ENCODE results near the gene RPS16. TPM values are rescaled to one million over a fixed set of nuclear protein-coding genes. Genes with fewer than 3 reads are reported as not detected.

Gene RPS16
- total and polyA plus RNA-seq, 9 of the 15 experiments (the other 6 are each of a cell fraction or from before 2014, with no cell fraction given): 82.6 to 3,671 (median 2,204) TPM

DNA sequence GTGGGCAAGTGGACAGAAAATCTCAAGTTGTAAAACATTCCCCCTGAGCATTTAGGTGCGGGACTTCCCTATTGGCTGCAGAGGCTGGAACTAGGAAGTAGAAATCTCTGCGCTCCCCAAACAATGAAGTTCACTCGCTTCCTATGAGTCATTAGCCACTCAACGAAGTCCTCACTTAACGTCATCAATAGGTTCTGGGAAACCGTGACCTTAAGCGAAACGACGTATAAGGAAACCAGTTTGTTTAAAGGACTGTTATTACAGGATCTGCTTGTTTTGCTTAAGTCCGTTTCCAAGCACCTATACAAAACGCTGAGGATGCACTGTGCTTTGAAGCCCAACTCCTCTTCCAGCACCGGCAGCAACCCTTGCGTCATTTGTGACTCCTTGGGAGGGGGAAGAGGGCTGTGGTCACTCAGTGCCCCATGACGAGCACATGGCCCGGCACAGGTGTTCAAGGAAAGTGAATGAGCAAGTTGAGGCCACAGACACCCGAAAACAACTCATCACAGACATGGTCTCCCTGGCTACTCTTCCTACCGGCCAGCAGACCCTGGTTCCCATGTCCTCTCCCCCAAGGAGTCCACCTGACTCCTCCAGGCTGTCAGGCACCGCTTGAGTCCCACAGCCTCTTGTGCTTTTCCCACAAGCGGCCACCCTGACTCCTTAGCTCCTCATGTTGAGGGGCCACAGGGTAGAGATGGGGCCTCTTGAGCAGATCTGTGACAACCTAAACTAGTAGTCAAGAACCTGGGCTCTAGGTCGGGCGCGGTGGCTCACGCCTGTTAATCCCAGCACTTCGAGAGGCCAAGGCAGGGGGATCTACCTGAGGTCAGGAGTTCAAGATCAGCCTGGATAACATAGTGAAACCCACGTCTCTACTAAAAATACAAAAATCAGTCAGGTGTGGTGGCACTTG, 4.8 kb downstream of the RPS16 start (continued):
- peak; percentile 79; the same call in 1 of the 2 replicates for TF ChIP-seq BACH1 (tag; IDR thresholded peaks at IDR 0.05)
- peak; percentile 58; the same call in 1 of the 2 replicates for TF ChIP-seq SPI1 (IDR thresholded peaks at IDR 0.05; ENCODE audit: borderline replicate concordance, low read depth, low read length)
- TF ChIP-seq EP400 (IDR thresholded peaks at IDR 0.05): peak; percentile 90
- TF ChIP-seq ZNF175 (CRISPR knock-in tag; IDR thresholded peaks at IDR 0.05; ENCODE audit: low read depth): peak; percentile 54; the same call in 1 of the 2 replicates
- TF ChIP-seq, protein P1, sequence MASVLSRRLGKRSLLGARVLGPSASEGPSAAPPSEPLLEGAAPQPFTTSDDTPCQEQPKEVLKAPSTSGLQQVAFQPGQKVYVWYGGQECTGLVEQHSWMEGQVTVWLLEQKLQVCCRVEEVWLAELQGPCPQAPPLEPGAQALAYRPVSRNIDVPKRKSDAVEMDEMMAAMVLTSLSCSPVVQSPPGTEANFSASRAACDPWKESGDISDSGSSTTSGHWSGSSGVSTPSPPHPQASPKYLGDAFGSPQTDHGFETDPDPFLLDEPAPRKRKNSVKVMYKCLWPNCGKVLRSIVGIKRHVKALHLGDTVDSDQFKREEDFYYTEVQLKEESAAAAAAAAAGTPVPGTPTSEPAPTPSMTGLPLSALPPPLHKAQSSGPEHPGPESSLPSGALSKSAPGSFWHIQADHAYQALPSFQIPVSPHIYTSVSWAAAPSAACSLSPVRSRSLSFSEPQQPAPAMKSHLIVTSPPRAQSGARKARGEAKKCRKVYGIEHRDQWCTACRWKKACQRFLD (CRISPR knock-in tag; IDR thresholded peaks at IDR 0.05): peak; percentile 57; the same call in 1 of the 2 replicates
- no peak for TF ChIP-seq HMG20A (CRISPR knock-in tag; conservative IDR thresholded peaks at IDR 0.05)
- peak; percentile 74 for TF ChIP-seq SOX6 (IDR thresholded peaks at IDR 0.05)
- TF ChIP-seq HDAC1 (IDR thresholded peaks at IDR 0.05): peak in 1 of 2 experiments; percentile 48; a peak in 1 of 4 replicates
- TF ChIP-seq, protein P2, sequence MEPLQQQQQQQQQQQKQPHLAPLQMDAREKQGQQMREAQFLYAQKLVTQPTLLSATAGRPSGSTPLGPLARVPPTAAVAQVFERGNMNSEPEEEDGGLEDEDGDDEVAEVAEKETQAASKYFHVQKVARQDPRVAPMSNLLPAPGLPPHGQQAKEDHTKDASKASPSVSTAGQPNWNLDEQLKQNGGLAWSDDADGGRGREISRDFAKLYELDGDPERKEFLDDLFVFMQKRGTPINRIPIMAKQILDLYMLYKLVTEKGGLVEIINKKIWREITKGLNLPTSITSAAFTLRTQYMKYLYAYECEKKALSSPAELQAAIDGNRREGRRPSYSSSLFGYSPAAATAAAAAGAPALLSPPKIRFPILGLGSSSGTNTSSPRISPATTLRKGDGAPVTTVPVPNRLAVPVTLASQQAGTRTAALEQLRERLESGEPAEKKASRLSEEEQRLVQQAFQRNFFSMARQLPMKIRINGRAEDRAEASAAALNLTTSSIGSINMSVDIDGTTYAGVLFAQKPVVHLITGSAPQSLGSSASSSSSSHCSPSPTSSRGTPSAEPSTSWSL (CRISPR knock-in tag; IDR thresholded peaks at IDR 0.05; ENCODE audit: borderline replicate concordance): no peak
- TF ChIP-seq, protein P3, sequence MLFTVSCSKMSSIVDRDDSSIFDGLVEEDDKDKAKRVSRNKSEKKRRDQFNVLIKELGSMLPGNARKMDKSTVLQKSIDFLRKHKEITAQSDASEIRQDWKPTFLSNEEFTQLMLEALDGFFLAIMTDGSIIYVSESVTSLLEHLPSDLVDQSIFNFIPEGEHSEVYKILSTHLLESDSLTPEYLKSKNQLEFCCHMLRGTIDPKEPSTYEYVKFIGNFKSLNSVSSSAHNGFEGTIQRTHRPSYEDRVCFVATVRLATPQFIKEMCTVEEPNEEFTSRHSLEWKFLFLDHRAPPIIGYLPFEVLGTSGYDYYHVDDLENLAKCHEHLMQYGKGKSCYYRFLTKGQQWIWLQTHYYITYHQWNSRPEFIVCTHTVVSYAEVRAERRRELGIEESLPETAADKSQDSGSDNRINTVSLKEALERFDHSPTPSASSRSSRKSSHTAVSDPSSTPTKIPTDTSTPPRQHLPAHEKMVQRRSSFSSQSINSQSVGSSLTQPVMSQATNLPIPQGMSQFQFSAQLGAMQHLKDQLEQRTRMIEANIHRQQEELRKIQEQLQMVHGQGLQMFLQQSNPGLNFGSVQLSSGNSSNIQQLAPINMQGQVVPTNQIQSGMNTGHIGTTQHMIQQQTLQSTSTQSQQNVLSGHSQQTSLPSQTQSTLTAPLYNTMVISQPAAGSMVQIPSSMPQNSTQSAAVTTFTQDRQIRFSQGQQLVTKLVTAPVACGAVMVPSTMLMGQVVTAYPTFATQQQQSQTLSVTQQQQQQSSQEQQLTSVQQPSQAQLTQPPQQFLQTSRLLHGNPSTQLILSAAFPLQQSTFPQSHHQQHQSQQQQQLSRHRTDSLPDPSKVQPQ (CRISPR knock-in tag; IDR thresholded peaks at IDR 0.05; ENCODE audit: borderline replicate concordance): no peak
- 0 out of 2 replicates have a peak, but pooled peaks have one; percentile 42 for TF ChIP-seq NR2C1 (IDR thresholded peaks at IDR 0.05)
- TF ChIP-seq NR2C1 (tag; IDR thresholded peaks at IDR 0.05): peak; percentile 65
- TF ChIP-seq, protein P4, sequence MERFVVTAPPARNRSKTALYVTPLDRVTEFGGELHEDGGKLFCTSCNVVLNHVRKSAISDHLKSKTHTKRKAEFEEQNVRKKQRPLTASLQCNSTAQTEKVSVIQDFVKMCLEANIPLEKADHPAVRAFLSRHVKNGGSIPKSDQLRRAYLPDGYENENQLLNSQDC (CRISPR knock-in tag; IDR thresholded peaks at IDR 0.05): no peak
- no peak; the same call in 1 of the 2 replicates for TF ChIP-seq CC2D1A (IDR thresholded peaks at IDR 0.05)
- peak; percentile 74 for TF ChIP-seq DPF2 (IDR thresholded peaks at IDR 0.05)
- TF ChIP-seq GTF2F1 (IDR thresholded peaks at IDR 0.05; ENCODE audit: low read depth, low read length): no peak
- TF ChIP-seq, protein P5, sequence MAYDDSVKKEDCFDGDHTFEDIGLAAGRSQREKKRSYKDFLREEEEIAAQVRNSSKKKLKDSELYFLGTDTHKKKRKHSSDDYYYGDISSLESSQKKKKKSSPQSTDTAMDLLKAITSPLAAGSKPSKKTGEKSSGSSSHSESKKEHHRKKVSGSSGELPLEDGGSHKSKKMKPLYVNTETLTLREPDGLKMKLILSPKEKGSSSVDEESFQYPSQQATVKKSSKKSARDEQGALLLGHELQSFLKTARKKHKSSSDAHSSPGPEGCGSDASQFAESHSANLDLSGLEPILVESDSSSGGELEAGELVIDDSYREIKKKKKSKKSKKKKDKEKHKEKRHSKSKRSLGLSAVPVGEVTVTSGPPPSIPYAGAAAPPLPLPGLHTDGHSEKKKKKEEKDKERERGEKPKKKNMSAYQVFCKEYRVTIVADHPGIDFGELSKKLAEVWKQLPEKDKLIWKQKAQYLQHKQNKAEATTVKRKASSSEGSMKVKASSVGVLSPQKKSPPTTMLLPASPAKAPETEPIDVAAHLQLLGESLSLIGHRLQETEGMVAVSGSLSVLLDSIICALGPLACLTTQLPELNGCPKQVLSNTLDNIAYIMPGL (CRISPR knock-in tag; IDR thresholded peaks at IDR 0.05): 0 out of 2 replicates have a peak, but pooled peaks have one; percentile 67
- peak; percentile 38; the same call in 1 of the 2 replicates for TF ChIP-seq SMARCA5 (IDR thresholded peaks at IDR 0.05)
- TF ChIP-seq ADNP (tag; IDR thresholded peaks at IDR 0.05): no peak

Measured in K562 (cell line).